Neural cell (in vitro differentiated cells): ENCODE data around the gene GRIPAP1. TPM values are rescaled to one million over a fixed set of nuclear protein-coding genes. Genes with fewer than 3 reads are reported as not detected.

Experiments
- H2AFZ ChIP-seq: fragments of 200-600, 300-800 bp; sonication (generic), shearing (Covaris generic); 2 replicates; pipeline ENCODE4 v1.6.0; 2014; ENCODE audit warnings: low read depth, mild to moderate bottlenecking, antibody characterized with exemption, low read length, moderate library complexity
- H3F3A ChIP-seq: fragments of 200-600 bp; shearing (Covaris generic); 2 replicates; pipeline ENCODE4 v1.6.1; 2016; ENCODE audit warnings: mild to moderate bottlenecking, moderate library complexity, mixed read lengths, antibody characterized with exemption, low read length; ENCODE audit not compliant: insufficient read depth, poor library complexity, severe bottlenecking
- H3K27ac ChIP-seq: fragments of 200-600, 300-800 bp; sonication (generic), shearing (Covaris generic); 2 replicates; pipeline ENCODE4 v1.5.1; 2014; ENCODE audit warnings: mild to moderate bottlenecking, low read length, moderate library complexity
- H3K27me3 ChIP-seq: fragments of 300-800, 200-600 bp; sonication (generic), shearing (Covaris generic); 2 replicates; pipeline ENCODE4 v1.6.0; 2014; ENCODE audit warnings: mild to moderate bottlenecking, low read depth, low read length, moderate library complexity; ENCODE audit not compliant: insufficient read depth
- H3K36me3 ChIP-seq: fragments of 300-800, 200-600 bp; sonication (generic), shearing (Covaris generic); 2 replicates; pipeline ENCODE4 v1.5.1; 2014; ENCODE audit warnings: mild to moderate bottlenecking, antibody characterized with exemption, low read length, moderate library complexity; ENCODE audit not compliant: insufficient read depth
- H3K4me2 ChIP-seq: fragments of 300-800, 200-600 bp; sonication (generic), shearing (Covaris generic); 2 replicates; pipeline ENCODE4 v1.6.0; 2014; ENCODE audit warnings: mild to moderate bottlenecking, low read length
- H3K4me3 ChIP-seq: fragments of 300-800, 200-600 bp; sonication (generic), shearing (Covaris generic); 2 replicates; pipeline ENCODE4 v1.5.1; 2014; ENCODE audit warnings: mild to moderate bottlenecking, low read length, moderate library complexity
- H3K79me2 ChIP-seq: fragments of 200-600 bp; shearing (Covaris generic); replicated peaks from 2 replicates; pipeline ENCODE4 v1.6.0; 2014; ENCODE audit warnings: mild to moderate bottlenecking, low read length, moderate library complexity; ENCODE audit not compliant: insufficient read depth
- H3K9ac ChIP-seq: fragments of 300-800, 200-600 bp; sonication (generic), shearing (Covaris generic); 2 replicates; pipeline ENCODE4 v1.6.1; 2016; ENCODE audit warnings: mild to moderate bottlenecking, low read length, mixed read lengths
- H3K9me2 ChIP-seq: fragments of 200-600 bp; shearing (Covaris generic); 2 replicates; pipeline ENCODE4 v1.6.1; 2016; ENCODE audit warnings: mild to moderate bottlenecking, low read length, mixed read lengths; ENCODE audit not compliant: insufficient read depth
- H3K9me3 ChIP-seq: fragments of 200-600, 300-800 bp; sonication (generic), shearing (Covaris generic); 2 replicates; pipeline ENCODE4 v1.6.1; 2016; ENCODE audit warnings: mild to moderate bottlenecking, mixed run types, low read length, moderate library complexity, mixed read lengths
- H4K20me1 ChIP-seq: fragments of 200-600 bp; shearing (Covaris generic); 2 replicates; pipeline ENCODE4 v1.6.1; 2016; ENCODE audit warnings: mild to moderate bottlenecking, mixed run types; ENCODE audit not compliant: insufficient read depth
- CTCF ChIP-seq: fragments of 450-650 bp; IDR thresholded peaks from 2 replicates; pipeline ENCODE4 v1.5.1; 2014; ENCODE audit warnings: antibody characterized with exemption, mild to moderate bottlenecking, moderate library complexity; ENCODE audit not compliant: poor library complexity, severe bottlenecking
- EP300 ChIP-seq: fragments of 450-650 bp; conservative IDR thresholded peaks from 2 replicates; pipeline ENCODE4 v1.6.1; 2014; ENCODE audit warnings: antibody characterized with exemption, mild to moderate bottlenecking, moderate library complexity; ENCODE audit not compliant: poor library complexity, severe bottlenecking
- MXI1 ChIP-seq: fragments of 450-650 bp; conservative IDR thresholded peaks from 2 replicates; pipeline ENCODE4 v1.6.1; 2014; ENCODE audit warnings: antibody characterized with exemption, mild to moderate bottlenecking; ENCODE audit not compliant: poor library complexity, severe bottlenecking
- POLR2AphosphoS5 ChIP-seq: IDR thresholded peaks from 2 replicates; pipeline ENCODE4 v1.6.1; 2012
- RAD21 ChIP-seq: fragments of 450-650 bp; conservative IDR thresholded peaks from 2 replicates; pipeline ENCODE4 v1.6.1; 2014; ENCODE audit warnings: antibody characterized with exemption, mild to moderate bottlenecking, moderate library complexity
- SMC3 ChIP-seq: fragments of 450-650 bp; conservative IDR thresholded peaks from 2 replicates; pipeline ENCODE4 v1.6.1; 2014; ENCODE audit warnings: antibody characterized with exemption, mild to moderate bottlenecking, moderate library complexity; ENCODE audit not compliant: poor library complexity
- TAF1 ChIP-seq: IDR thresholded peaks from 2 replicates; pipeline ENCODE4 v1.6.1; 2012; ENCODE audit warnings: low read depth
- polyA plus RNA-seq: library from polyadenylated mRNA; depleted of rRNA; stranded (reverse); fragments of >200 nt; gene quantifications from 2 replicates; pipeline ENCODE4 v1.2.3, GENCODE V29; 2014
- TF ChIP-seq, protein P1 (sequence below): IDR thresholded peaks from 2 replicates; pipeline ENCODE4 v1.6.1; 2012; ENCODE audit warnings: borderline replicate concordance

Gene GRIPAP1
- polyA plus RNA-seq, 1 donor from 2014 or later: 134 TPM

DNA sequence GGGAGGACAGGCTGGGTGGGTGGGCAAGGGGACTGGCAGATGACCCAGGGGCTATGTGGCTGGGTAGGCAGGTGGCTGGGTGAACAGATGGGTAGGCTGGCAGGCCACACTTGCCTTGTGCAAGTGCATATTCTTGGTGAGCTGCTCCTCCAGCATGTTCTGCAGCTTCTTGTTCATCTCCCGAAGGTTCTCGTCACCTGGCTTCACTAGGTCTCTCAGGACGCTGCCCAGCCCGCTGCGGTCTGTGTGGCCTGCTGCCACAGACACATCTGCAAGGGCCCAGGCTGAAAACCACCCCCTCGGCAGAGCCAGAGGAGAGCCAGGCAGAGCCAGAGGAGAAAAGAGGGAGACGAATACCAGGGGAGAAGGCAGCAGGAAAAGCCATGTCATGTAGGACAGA lies 27.0 kb downstream of the GRIPAP1 start:
- Histone ChIP-seq H2AFZ (no peak overlapping the region), H3K4me2 (no peak overlapping the region), H3K79me2 (no peaks in the 10 kb centered on the region), H3F3A (no peaks in the 10 kb centered on the region), H3K36me3 (no peaks in the 10 kb centered on the region), H3K4me3 (no peak overlapping the region), H3K27ac (no peak overlapping the region), H3K9me3 (no peaks in the 10 kb centered on the region), H3K27me3 (no peaks in the 10 kb centered on the region), H3K9ac (no peak overlapping the region), H3K9me2 (no peaks in the 10 kb centered on the region), H4K20me1 (no peaks in the 10 kb centered on the region)
- TF ChIP-seq MXI1: no peak
- no peak for TF ChIP-seq POLR2AphosphoS5
- no peak for TF ChIP-seq EP300
- TF ChIP-seq RAD21: no peak
- TF ChIP-seq, protein P1, sequence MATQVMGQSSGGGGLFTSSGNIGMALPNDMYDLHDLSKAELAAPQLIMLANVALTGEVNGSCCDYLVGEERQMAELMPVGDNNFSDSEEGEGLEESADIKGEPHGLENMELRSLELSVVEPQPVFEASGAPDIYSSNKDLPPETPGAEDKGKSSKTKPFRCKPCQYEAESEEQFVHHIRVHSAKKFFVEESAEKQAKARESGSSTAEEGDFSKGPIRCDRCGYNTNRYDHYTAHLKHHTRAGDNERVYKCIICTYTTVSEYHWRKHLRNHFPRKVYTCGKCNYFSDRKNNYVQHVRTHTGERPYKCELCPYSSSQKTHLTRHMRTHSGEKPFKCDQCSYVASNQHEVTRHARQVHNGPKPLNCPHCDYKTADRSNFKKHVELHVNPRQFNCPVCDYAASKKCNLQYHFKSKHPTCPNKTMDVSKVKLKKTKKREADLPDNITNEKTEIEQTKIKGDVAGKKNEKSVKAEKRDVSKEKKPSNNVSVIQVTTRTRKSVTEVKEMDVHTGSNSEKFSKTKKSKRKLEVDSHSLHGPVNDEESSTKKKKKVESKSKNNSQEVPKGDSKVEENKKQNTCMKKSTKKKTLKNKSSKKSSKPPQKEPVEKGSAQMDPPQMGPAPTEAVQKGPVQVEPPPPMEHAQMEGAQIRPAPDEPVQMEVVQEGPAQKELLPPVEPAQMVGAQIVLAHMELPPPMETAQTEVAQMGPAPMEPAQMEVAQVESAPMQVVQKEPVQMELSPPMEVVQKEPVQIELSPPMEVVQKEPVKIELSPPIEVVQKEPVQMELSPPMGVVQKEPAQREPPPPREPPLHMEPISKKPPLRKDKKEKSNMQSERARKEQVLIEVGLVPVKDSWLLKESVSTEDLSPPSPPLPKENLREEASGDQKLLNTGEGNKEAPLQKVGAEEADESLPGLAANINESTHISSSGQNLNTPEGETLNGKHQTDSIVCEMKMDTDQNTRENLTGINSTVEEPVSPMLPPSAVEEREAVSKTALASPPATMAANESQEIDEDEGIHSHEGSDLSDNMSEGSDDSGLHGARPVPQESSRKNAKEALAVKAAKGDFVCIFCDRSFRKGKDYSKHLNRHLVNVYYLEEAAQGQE: no peak
- no peak for TF ChIP-seq SMC3
- no peak for TF ChIP-seq CTCF

DNA sequence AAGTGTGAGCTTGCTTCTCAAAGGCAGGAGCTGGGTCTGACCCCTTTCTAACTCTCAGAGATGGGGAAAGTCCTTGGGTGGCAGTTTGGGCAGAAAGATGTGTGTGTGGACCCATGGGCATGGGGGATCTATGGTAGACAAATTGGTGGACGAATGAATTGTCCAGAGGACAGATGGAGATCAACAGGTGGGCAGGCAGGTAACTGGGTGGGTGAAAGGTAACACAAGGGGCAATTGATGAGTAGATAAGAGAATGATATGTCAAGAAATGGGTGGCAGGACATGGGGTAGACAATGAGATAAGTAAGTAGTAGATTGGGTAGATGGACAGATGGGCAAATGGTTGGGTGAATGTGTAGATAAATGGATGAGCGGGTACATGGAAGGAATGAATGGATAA lies 27.5 kb downstream of the GRIPAP1 start:
- H3K36me3 ChIP-seq: no peaks in the 10 kb centered on the region
- no peaks in the 10 kb centered on the region for H3K27me3 ChIP-seq
- TF ChIP-seq TAF1: no peak
- no peak for TF ChIP-seq SMC3
- TF ChIP-seq CTCF: no peak
- no peak overlapping the region for H3K9ac ChIP-seq
- no peaks in the 10 kb centered on the region for H3K9me2 ChIP-seq
- no peak overlapping the region for H2AFZ ChIP-seq
- H3F3A ChIP-seq: no peaks in the 10 kb centered on the region
- no peak overlapping the region for H3K27ac ChIP-seq
- no peaks in the 10 kb centered on the region for H4K20me1 ChIP-seq
- H3K79me2 ChIP-seq: no peaks in the 10 kb centered on the region
- no peak overlapping the region for H3K4me3 ChIP-seq
- H3K4me2 ChIP-seq: no peak overlapping the region
- H3K9me3 ChIP-seq: no peaks in the 10 kb centered on the region
